Measurements from ENCODE around the gene SORL1. TPM values are rescaled to one million over a fixed set of nuclear protein-coding genes. Genes with fewer than 3 reads are reported as not detected.
A peak's percentile ranks its signal among the peaks of the same experiment; 100 is the strongest.

SORL1 gene
- total and polyA plus RNA-seq, 2 of the 13 experiments (the other 11 are each of a cell fraction or from before 2014, with no cell fraction given), result 21.3 to 148 TPM

DNA sequence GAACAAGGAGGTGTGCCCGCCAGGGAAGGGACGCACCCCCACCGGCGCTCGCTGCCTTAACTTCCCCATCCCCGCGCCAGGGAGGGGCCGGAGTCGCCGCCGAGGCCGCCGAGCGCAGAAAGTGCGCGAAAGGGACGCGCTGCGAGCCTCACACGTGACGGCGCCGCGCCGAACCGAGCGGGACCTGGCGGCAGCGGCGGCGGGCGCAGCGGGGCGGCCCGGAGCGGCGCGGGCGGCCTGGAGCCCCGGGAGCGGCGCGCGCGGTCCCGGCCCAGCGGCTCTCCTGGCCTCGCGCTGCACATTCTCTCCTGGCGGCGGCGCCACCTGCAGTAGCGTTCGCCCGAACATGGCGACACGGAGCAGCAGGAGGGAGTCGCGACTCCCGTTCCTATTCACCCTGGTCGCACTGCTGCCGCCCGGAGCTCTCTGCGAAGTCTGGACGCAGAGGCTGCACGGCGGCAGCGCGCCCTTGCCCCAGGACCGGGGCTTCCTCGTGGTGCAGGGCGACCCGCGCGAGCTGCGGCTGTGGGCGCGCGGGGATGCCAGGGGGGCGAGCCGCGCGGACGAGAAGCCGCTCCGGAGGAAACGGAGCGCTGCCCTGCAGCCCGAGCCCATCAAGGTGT is at the start of gene SORL1 (continued):
- TF ChIP-seq, protein P1, sequence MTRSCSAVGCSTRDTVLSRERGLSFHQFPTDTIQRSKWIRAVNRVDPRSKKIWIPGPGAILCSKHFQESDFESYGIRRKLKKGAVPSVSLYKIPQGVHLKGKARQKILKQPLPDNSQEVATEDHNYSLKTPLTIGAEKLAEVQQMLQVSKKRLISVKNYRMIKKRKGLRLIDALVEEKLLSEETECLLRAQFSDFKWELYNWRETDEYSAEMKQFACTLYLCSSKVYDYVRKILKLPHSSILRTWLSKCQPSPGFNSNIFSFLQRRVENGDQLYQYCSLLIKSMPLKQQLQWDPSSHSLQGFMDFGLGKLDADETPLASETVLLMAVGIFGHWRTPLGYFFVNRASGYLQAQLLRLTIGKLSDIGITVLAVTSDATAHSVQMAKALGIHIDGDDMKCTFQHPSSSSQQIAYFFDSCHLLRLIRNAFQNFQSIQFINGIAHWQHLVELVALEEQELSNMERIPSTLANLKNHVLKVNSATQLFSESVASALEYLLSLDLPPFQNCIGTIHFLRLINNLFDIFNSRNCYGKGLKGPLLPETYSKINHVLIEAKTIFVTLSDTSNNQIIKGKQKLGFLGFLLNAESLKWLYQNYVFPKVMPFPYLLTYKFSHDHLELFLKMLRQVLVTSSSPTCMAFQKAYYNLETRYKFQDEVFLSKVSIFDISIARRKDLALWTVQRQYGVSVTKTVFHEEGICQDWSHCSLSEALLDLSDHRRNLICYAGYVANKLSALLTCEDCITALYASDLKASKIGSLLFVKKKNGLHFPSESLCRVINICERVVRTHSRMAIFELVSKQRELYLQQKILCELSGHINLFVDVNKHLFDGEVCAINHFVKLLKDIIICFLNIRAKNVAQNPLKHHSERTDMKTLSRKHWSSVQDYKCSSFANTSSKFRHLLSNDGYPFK (CRISPR knock-in tag; IDR thresholded peaks at IDR 0.05; ENCODE audit: borderline replicate concordance), result no peak
- TF ChIP-seq ZNF841 (CRISPR knock-in tag; IDR thresholded peaks at IDR 0.05; ENCODE audit: borderline replicate concordance), result no peak
- peak; percentile 51; the same call in 1 of the 2 replicates for TF ChIP-seq NRL (CRISPR knock-in tag; IDR thresholded peaks at IDR 0.05; ENCODE audit: borderline replicate concordance)
- no peak for TF ChIP-seq ZNF616 (CRISPR knock-in tag; IDR thresholded peaks at IDR 0.05; ENCODE audit: low read depth)
- TF ChIP-seq KAT8 (CRISPR knock-in tag; IDR thresholded peaks at IDR 0.05), result 0 out of 2 replicates have a peak, but pooled peaks have one; percentile 24
- TF ChIP-seq ZNF329 (CRISPR knock-in tag; IDR thresholded peaks at IDR 0.05; ENCODE audit: low read depth), result peak; percentile 10; the same call in 1 of the 2 replicates
- TF ChIP-seq CC2D1A (CRISPR knock-in tag; IDR thresholded peaks at IDR 0.05), result no peak
- TF ChIP-seq ZNF282 (IDR thresholded peaks at IDR 0.05; ENCODE audit: partially characterized antibody), result no peak
- TF ChIP-seq HNRNPH1 (optimal IDR thresholded peaks at IDR 0.05; ENCODE audit: low read depth, low read length), result no peak
- TF ChIP-seq ZNF772 (CRISPR knock-in tag; IDR thresholded peaks at IDR 0.05), result 0 out of 2 replicates have a peak, but pooled peaks have one; percentile 33
- TF ChIP-seq STAG1 (CRISPR knock-in tag; IDR thresholded peaks at IDR 0.05), result peak; percentile 56
- no peak for TF ChIP-seq IKZF1 (IDR thresholded peaks at IDR 0.05)
- no peak for TF ChIP-seq NAIF1 (CRISPR knock-in tag; IDR thresholded peaks at IDR 0.05; ENCODE audit: borderline replicate concordance)
- TF ChIP-seq HCFC1 (IDR thresholded peaks at IDR 0.05; ENCODE audit: low read depth, low read length), result no peak
- 0 out of 2 replicates have a peak, but pooled peaks have one; percentile 24 for TF ChIP-seq SRY (CRISPR knock-in tag; IDR thresholded peaks at IDR 0.05)
- TF ChIP-seq ZFP36L1 (CRISPR knock-in tag; IDR thresholded peaks at IDR 0.05), result no peak
- TF ChIP-seq RARA (CRISPR knock-in tag; IDR thresholded peaks at IDR 0.05), result no peak
- TF ChIP-seq ZNF747 (CRISPR knock-in tag; IDR thresholded peaks at IDR 0.05; ENCODE audit: borderline replicate concordance), result 0 out of 2 replicates have a peak, but pooled peaks have one; percentile 32
- TF ChIP-seq, protein P2, sequence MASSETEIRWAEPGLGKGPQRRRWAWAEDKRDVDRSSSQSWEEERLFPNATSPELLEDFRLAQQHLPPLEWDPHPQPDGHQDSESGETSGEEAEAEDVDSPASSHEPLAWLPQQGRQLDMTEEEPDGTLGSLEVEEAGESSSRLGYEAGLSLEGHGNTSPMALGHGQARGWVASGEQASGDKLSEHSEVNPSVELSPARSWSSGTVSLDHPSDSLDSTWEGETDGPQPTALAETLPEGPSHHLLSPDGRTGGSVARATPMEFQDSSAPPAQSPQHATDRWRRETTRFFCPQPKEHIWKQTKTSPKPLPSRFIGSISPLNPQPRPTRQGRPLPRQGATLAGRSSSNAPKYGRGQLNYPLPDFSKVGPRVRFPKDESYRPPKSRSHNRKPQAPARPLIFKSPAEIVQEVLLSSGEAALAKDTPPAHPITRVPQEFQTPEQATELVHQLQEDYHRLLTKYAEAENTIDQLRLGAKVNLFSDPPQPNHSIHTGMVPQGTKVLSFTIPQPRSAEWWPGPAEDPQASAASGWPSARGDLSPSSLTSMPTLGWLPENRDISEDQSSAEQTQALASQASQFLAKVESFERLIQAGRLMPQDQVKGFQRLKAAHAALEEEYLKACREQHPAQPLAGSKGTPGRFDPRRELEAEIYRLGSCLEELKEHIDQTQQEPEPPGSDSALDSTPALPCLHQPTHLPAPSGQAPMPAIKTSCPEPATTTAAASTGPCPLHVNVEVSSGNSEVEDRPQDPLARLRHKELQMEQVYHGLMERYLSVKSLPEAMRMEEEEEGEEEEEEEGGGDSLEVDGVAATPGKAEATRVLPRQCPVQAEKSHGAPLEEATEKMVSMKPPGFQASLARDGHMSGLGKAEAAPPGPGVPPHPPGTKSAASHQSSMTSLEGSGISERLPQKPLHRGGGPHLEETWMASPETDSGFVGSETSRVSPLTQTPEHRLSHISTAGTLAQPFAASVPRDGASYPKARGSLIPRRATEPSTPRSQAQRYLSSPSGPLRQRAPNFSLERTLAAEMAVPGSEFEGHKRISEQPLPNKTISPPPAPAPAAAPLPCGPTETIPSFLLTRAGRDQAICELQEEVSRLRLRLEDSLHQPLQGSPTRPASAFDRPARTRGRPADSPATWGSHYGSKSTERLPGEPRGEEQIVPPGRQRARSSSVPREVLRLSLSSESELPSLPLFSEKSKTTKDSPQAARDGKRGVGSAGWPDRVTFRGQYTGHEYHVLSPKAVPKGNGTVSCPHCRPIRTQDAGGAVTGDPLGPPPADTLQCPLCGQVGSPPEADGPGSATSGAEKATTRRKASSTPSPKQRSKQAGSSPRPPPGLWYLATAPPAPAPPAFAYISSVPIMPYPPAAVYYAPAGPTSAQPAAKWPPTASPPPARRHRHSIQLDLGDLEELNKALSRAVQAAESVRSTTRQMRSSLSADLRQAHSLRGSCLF (CRISPR knock-in tag; IDR thresholded peaks at IDR 0.05; ENCODE audit: borderline replicate concordance), result no peak
- no peak for TF ChIP-seq ELF4 (CRISPR knock-in tag; IDR thresholded peaks at IDR 0.05; ENCODE audit: borderline replicate concordance)
- no peak for TF ChIP-seq ZNF234 (CRISPR knock-in tag; conservative IDR thresholded peaks at IDR 0.05)
- no peak for TF ChIP-seq HNRNPUL1 (IDR thresholded peaks at IDR 0.05; ENCODE audit: low read depth, low read length)
- no peak for TF ChIP-seq ZBTB8A (CRISPR knock-in tag; IDR thresholded peaks at IDR 0.05; ENCODE audit: borderline replicate concordance, low read depth)

Data from HepG2 (cell line).